ENCODE data around the gene SLC25A10.

- TF ChIP-seq CTCF (IDR thresholded peaks at IDR 0.05; ENCODE audit: control extremely low read depth in 1 of 3, insufficient read depth in 1 of 3, low read depth in 1 of 3, low read length in 3 of 3) (no peak), JUN (IDR thresholded peaks at IDR 0.05; ENCODE audit: low read depth, low read length) (no peak), EP300 (IDR thresholded peaks at IDR 0.05; ENCODE audit: borderline replicate concordance in 1 of 2, low read depth in 2 of 2, low read length in 2 of 2) (no peak), EGR1 (IDR thresholded peaks at IDR 0.05; ENCODE audit: borderline replicate concordance, low read depth, low read length) (no peak), PHF8 (conservative IDR thresholded peaks at IDR 0.05; ENCODE audit: low read depth, low read length) (no peak), RXRA (IDR thresholded peaks at IDR 0.05; ENCODE audit: insufficient read depth, low read depth, low read length) (no peak), POLR2AphosphoS5 (IDR thresholded peaks at IDR 0.05; ENCODE audit: low read depth, low read length) (no peak), TCF12 (IDR thresholded peaks at IDR 0.05; ENCODE audit: low read depth, low read length) (no peak), EZH2 (IDR thresholded peaks at IDR 0.05; ENCODE audit: low read depth, low read length, severe bottlenecking) (no peak), CHD7 (IDR thresholded peaks at IDR 0.05; ENCODE audit: insufficient replicate concordance, low read length) (no peak), SIRT6 (IDR thresholded peaks at IDR 0.05; ENCODE audit: low read length) (no peak), SP1 (IDR thresholded peaks at IDR 0.05; ENCODE audit: low read depth, low read length) (no peak), ATF3 (IDR thresholded peaks at IDR 0.05; ENCODE audit: insufficient read depth, low read depth, low read length) (no peak)
These were observed 22.0 kb upstream of the SLC25A10 start for GRCh38 chr17:81690066-81690465.

Measured in H1 (cell line).